Activated CD8-positive, alpha-beta memory T cell treated with anti-CD3 and anti-CD28 coated beads, Interleukin-2, amount 50 U/mL, for 4 hours (primary cell): ENCODE data around the gene ICAM4.
"Not testable (repeated sequence)": the region's sequence is repeated elsewhere in the genome, so short reads cannot be mapped to it uniquely, and the experiment has no call there.

Experiments used
- DNase-seq: peaks from one replicate; pipeline ENCODE4 v3.0.0-alpha.2; 2020

Gene ICAM4

DNA sequence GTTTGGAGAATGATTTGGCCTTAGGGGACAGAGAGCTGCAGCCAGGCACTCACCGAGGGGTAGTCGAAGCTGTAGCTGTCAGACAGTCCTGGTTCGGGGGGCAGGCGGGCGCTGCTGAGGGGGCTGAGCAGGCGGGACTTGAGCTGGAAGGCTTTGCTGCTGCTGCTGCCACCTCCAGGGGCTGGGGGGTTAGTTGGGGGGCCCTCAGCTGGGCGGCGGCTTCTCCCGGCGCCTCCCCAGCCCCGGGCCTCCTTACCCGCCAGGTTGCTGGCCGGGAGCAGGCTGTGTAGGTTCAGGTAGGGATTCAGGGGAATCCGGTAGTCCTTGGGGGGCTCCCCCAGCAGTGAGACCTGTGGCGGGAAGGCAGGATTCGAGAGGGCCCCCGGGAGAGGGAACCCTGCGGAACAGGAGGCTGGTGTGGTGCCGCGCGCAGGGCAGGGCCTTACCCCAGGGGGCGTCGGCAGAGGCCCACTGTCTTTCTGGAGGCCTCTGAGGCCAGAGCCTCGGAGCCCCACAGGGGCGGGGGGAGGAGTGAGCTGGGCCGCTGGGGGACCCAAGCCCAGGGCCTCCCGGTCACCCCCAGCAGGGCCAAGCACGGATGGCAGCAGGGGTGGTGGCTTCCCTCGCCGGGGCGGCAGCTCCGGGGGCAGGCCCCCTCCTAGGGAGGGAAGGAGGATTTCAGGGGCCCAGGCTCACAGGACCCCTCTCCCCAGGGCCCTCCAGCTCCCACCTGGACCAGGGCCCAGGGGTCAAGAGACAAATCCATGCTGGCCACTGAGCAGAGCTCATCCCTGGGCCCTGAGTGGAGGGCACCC lies 34.1 kb downstream of the ICAM4 start:
- DNase-seq, result no peak

DNA sequence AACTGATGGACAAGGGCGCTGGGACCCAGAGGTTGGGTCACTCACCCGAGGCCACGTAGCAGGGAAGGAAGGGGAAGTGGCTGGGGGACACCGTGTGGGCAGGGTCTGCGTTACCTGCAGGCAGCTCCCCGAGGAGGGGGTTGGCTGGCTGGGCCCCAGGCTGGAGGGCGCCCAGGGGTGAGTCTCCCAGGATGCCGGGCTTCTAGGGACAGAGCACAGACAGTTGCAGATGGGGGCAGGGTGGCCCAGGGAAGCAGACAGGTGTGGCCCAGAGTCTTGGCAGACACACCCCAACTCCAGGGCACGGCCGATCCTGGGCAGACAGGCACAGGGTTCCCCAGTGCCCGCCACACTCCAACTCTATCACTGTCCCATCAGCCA lies 34.7 kb downstream of the ICAM4 start:
- DNase-seq, result no peak

DNA sequence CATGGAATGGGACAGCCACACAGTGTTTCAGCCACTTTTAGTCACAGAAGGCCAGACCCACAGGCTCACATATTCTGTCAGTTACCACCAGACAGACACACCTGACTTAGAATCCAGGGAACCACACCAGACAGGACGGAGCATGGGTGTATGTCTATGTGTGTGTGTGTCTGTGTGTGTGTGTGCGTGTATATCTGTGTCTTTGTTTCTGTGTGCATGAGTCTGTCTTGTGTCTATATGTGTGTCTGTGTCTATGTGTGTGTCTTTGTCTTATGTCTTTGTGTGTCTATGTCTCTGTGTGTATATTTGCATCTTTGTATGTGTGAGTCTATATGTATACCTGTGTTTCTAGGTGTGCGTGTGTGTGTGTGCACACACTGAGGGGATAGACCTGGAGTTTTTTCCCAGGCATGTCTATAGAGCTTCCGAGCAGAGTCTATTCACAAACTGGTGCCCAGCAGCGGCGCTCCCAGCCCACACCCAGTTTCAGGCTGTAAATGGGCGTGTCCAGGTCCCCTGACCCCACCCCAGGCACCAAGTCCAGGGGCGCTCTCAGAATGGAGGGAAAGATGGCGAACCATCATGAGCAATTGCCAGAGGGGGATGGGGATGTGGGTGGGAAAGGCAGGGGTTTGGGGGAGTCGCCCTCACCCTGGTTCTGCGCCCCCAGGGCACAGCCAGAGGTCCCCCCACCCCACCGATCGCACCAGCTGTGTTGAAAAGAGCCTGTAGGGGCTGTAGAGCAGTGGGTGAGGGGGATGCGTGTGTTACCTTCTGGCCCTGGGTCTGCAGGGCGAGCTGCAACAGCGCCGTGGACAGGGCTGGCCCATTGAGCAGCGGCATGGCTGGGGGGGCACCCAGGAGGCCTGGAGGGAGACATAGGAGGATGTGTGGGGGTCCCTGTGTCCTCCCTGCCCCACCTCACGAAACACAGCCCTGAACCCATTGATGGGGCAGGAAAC lies 35.4 kb downstream of the ICAM4 start:
- no peak for DNase-seq

DNA sequence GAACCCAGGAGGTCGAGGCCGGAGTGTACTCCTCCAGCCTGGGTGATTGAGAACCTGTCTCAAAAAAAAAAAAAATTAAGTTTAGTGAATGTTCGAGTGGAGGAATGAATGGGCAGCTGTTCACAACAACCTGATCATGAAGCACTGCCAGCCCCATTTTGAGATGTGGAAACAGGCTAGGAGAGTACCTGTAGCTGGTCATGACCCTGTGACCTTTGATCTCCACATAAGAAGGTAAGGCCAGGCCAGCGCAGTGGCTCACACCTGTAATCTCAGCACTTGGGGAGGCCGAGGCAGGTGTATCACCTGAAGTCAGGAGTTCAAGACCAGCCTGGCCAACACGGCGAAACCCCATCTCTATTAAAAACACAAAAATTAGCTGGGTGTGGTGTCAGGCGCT lies 39.0 kb downstream of the ICAM4 start:
- no peak for DNase-seq

DNA sequence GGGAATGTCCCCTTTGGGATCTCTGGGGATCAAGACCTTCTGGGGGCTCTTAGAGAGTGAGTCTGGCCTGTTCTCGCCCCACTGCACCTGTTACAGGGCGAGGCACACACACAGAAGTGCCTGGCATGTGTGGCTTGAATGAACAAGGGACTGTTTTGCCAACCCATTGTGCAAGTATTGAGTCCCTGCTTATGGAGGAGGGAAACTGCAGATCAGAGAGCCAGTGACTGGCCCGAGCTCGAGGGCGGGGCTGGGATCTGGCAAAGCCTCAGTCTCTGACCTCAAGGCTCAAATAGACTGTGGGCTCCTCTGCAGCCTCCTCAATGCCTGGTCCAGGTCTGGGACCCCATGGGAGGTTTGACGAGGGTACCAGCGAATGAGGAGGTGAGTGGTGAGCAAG lies 41.0 kb downstream of the ICAM4 start:
- no peak for DNase-seq

DNA sequence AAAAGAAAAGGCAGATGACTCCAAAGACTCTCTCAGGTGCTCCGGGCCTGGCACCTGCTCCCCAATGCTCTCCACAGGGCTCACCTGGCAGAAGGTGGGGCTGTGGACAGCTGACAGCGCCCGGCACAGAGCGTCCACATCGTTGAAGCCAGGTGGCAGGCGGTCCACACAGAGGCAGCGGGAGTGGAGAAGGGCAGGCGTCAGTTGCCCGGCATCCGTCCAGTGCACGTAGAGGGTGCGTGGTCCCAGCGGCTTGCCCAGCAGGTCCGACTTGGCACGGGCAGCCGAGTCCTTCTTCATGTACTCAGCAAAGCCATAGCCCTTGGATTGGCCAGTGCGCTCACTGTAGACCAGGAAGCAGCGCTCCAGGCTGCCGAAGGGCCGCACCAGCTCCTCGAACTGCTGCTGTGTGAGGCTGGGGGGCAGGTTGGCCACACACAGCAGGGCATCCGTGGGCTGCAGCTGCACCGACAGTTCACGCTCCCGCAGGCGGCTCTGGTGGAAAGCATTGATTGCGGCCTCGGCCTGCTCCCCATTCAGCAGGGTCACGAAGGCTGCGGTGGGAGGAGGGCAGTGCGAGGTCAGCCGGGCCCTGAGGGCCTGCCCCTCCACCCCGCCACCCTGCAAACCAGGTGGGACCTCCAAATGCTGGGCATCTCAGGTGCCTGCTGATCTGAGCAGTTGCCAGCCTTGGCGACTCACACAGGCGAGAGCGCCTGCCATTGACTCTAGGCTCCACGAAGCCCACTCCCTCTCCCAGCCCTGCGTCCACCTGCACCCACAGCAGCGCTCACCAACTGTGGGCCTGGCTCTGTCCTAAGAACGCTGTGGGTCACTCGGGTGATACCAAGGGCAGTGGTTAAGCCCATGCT lies 42.0 kb downstream of the ICAM4 start:
- DNase-seq, result no peak

DNA sequence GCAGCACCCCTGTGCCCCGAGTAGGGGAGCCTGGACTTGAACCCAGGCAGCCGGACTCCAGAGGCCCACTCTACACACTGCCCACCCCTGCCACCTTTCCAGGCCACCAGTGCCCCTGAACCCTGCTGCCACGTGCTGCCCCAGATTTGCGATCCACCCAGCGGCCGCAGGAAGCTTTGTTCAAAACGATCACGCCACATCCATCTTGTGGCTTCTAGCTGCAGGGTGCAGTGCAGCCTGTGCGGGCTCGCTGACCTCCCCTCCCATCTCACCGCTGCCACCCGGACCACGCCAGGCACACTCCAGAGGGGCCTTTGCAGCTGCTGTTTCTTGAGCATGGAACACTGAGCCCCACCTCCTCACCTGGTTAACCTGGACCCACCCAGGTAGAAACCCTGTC lies 42.8 kb downstream of the ICAM4 start:
- no peak for DNase-seq

DNA sequence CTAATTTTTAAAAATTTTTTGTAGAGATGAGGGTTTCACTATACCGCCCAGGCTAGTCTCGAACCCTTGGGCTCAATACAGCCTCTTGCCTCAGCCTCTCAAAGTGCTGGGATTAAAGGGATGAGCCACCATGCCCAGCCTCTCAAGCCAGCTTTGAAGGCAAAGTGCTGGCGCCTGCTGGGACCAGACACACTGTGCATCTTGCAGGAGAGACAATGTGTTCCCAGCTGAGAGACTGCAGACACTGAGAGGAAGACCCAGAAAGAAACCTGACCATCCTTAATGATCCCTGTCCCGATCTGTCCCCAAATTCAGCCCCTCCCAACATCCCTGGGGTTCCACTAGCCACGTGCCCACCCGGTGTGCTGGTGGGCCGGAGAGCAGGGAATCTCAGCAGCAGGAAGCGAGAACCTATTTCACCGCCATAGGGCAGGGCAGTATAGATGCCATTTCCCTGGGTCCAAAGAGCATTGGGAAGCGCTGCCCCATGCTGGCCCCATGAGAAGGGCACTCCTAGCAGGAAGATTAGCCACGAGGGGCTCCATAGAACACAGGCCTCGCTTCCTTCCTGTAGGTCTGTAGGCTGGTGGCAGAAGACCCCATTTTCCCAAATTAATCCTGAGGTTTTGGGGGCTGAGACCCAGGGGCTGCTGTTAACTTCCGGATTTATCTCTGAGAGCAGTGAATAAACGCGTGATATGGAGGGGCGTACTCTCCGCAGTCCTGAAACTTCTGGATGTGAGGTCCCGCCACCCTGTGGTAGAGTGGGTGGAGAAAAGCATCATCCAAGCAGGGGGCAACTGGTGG lies 45.6 kb downstream of the ICAM4 start:
- DNase-seq, result no peak

DNA sequence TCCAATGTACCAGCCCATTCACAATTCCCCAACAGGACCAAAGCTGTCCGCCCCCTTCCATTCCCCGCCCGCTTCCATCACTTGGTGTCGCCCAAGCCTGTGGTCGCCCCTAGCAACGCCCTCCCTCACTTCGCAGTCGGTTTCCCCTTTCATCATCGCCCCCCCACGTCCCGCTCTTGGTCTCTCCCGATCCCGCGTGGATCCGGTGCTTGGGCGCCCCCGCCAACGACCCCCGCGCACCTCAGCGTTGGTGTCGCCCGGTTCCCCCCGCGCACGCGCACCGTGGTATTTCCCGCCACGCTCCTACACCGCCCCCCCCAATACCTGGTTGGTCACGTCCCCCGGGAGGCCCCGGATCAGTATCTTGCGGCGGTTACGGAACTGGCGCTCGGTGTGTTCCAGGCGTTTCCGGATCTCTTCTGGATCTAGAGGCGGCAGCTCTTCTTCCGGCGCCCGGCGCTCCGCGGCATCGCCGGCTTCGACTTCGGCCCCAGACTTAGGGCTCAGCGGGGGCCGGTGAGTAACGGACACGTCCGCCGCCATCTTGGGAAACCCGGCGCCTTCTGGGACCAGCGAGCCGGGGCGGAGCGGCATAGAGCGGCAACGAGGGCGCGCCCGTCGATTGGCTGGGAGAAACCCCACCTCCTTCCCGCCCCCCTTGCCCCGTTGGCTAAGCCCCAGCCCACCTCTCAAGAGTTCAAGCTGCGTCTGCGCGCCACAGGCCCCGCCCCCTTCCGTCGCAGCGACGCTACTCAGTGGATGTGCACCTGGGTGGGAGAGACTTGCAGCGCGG lies 46.4 kb downstream of the ICAM4 start, which contains the start of gene RAVER1:
Gene RAVER1 (minus strand): TSS at position 565 of the 793 bp plus-strand sequence. CDS start 22 bp downstream, at position 543.
- peak; percentile 98 for DNase-seq

DNA sequence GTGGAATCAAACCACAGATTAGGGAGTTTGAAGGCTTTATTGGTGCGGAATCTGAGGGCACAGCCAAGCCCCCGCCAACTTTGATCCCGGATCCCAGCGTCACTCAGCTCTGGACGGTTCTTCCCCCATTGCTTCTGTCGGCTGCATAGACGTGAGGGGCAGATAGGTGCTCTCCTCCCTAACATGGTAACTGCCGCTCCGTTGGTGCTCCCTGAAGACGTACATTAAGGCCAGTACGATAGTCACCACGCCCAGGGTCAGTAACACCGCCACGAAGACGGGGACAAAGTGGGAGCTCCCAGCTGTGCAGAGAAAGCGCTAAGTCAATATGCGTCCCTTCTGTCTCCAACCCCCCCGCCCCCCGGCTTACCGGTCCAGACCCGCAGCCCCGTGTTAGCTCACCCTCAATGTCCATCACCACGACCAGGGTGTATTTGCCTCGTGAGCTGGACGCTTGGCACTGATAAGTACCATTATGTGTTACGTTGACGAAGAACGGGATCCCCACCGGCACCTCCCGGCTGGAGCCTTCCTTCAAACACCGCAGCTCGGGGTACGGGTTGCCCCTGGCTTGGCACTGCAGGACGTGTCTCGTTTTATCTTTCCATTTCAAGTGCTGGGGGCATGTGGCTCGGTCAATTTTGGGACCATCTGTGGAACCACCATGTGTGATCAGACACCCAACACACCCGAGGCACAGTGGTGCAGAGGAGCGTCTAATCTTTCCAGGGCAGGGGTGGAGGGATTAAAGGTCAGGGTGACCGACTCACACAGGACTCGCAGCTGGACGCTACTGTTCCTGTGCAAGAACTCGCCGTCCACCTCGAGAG lies 47.2 kb downstream of the ICAM4 start:
- DNase-seq, result no peak

DNA sequence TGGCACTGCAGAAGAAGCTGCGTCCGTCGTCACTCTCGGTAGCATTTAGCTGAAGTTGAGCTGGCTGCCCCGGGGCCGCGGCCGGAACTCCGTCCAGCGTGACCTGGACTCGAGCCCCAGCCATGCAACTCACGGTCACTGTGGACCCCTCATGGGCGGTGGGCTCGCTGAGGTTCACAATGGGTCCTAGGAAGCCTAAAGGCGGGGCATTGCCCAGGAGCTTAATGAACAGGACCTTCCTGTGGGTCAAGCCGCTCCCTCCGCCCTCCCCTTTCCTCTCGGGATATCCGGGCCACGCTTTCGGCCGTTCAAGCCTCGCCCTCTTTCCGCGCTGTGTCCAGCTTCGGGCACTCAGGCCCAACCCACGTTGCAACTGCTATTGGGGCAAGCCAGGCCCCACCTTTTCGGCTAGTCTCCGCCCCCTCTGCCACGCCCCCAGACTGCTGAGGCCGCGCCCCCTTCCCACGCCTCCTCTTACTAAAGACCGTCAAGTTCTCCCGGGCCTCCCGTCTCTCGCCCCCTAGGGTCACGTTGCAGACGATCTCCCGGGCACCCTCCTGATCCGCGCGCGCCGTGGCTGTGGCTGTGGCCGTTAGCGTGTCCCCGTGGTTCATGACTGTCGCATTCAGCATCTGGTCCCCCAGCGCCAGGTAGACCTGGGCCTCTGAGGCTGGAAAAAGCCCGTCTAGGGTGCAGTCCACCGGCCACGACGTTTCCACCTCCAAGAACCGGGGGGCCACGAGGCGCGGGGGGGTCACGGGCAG lies 48.0 kb downstream of the ICAM4 start:
- peak; percentile 40 for DNase-seq

DNA sequence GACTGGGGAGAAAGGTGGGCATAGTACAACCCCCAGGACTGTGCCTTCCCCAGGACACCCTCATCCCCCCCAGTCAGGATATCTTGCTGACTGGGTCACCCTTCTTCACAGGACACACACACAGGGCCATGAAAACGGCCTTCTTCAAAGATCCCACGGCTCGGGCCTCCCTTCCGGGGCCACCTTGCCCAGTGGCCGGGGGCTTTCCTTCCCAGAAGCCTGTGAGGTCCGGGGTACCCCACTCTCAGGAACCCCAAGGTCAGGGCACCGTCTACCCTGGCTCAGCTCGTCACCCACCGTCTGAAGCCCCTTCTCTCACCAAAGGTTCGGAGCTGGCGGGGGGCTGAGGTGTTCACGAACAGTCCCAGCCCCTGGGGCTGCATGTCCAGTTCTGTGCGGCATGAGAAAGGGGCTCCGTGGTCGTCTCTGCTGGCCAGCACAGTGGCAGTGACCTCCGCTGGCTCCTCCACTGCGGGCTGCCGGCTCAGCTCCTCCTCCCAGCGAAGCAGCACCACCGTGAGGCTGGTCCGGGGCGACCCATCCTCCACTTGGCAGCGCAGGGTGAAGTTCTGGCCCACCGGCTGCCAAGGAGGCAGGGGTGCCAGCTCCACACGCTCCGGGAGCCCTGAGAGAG lies 48.7 kb downstream of the ICAM4 start:
- DNase-seq, result no peak

DNA sequence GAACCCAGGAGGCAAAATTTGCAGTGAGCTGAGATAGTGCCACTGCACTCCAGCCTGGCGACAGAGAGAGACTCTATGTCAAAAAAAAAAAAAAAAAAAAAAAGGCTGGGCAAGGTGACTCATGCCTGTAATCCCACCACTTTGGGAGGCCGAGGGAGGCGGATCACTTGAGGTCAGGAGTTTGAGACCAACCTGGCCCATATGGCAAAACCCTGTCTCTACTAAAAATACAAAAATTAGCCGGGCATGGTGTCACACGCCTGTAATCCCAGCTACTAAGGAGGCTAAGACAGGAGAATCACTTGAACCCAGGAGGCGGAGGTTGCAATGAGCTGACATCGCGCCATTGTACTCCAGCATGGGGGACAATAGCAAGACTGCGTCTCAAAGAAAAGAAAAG lies 50.0 kb downstream of the ICAM4 start:
- not testable (repeated sequence) for DNase-seq
